Measurements from ENCODE around the gene TRNAU1AP.

The TRNAU1AP gene

GRCh38 chr1:28551381-28551780, 1.5 kb upstream of the TRNAU1AP start:
- Histone ChIP-seq H3K9me3 (ENCODE audit: control insufficient read depth, insufficient read depth, low read length) (no peaks in the 10 kb centered on the region), H3K4me3 (ENCODE audit: low read length) (peak overlapping the region; percentile 87; the same call in 1 of the 2 replicates), H3K4me2 (ENCODE audit: low read length) (peak overlapping the region; percentile 63), H3K36me3 (ENCODE audit: control insufficient read depth, low read length) (peaks cover 24% of the 10 kb centered on the region), H3K27ac (ENCODE audit: low read depth, low read length) (peak overlapping the region; percentile 86; the same call in 1 of the 2 replicates), H3K79me2 (ENCODE audit: control insufficient read depth, low read length) (peaks cover 27% of the 10 kb centered on the region), H3K4me1 (ENCODE audit: control insufficient read depth, low read length) (peaks cover 29% of the 10 kb centered on the region), H3F3A (ENCODE audit: control insufficient read depth, insufficient read depth) (0 out of 2 replicates have a peak, but pooled peaks cover 5% of the 10 kb centered on the region), H3K27me3 (ENCODE audit: control insufficient read depth, low read length) (no peaks in the 10 kb centered on the region), H3K9me2 (replicated peaks; ENCODE audit: control insufficient read depth, low read length) (no peaks in the 10 kb centered on the region), H4K20me1 (ENCODE audit: control insufficient read depth, insufficient read depth, low read depth, low read length) (no peaks in the 10 kb centered on the region)
- TF ChIP-seq, protein P1, sequence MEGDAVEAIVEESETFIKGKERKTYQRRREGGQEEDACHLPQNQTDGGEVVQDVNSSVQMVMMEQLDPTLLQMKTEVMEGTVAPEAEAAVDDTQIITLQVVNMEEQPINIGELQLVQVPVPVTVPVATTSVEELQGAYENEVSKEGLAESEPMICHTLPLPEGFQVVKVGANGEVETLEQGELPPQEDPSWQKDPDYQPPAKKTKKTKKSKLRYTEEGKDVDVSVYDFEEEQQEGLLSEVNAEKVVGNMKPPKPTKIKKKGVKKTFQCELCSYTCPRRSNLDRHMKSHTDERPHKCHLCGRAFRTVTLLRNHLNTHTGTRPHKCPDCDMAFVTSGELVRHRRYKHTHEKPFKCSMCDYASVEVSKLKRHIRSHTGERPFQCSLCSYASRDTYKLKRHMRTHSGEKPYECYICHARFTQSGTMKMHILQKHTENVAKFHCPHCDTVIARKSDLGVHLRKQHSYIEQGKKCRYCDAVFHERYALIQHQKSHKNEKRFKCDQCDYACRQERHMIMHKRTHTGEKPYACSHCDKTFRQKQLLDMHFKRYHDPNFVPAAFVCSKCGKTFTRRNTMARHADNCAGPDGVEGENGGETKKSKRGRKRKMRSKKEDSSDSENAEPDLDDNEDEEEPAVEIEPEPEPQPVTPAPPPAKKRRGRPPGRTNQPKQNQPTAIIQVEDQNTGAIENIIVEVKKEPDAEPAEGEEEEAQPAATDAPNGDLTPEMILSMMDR (IDR thresholded peaks at IDR 0.05; ENCODE audit: low read depth, low read length, poor library complexity, severe bottlenecking) = no peak
- TF ChIP-seq EZH2phosphoT487 (IDR thresholded peaks at IDR 0.05; ENCODE audit: borderline replicate concordance, low read length) = no peak

- TF ChIP-seq EZH2phosphoT487 (IDR thresholded peaks at IDR 0.05; ENCODE audit: borderline replicate concordance, low read length) = no peak
- TF ChIP-seq, protein P1 (IDR thresholded peaks at IDR 0.05; ENCODE audit: low read depth, low read length, poor library complexity, severe bottlenecking) = no peak
- Histone ChIP-seq H4K20me1 (ENCODE audit: control insufficient read depth, insufficient read depth, low read depth, low read length) (no peaks in the 10 kb centered on the region), H3F3A (ENCODE audit: control insufficient read depth, insufficient read depth) (no peaks in the 10 kb centered on the region), H3K4me1 (ENCODE audit: control insufficient read depth, low read length) (no peaks in the 10 kb centered on the region), H3K4me3 (ENCODE audit: low read length) (no peak overlapping the region), H3K9me3 (ENCODE audit: control insufficient read depth, insufficient read depth, low read length) (no peaks in the 10 kb centered on the region), H3K27me3 (ENCODE audit: control insufficient read depth, low read length) (no peaks in the 10 kb centered on the region), H3K4me2 (ENCODE audit: low read length) (no peak overlapping the region), H3K79me2 (ENCODE audit: control insufficient read depth, low read length) (no peaks in the 10 kb centered on the region), H3K27ac (ENCODE audit: low read depth, low read length) (no peak overlapping the region), H3K9me2 (replicated peaks; ENCODE audit: control insufficient read depth, low read length) (no peaks in the 10 kb centered on the region), H3K36me3 (ENCODE audit: control insufficient read depth, low read length) (peaks cover 69% of the 10 kb centered on the region)
Measured at GRCh38 chr1:28560886-28561285, 8.0 kb downstream of the TRNAU1AP start.

DNA sequence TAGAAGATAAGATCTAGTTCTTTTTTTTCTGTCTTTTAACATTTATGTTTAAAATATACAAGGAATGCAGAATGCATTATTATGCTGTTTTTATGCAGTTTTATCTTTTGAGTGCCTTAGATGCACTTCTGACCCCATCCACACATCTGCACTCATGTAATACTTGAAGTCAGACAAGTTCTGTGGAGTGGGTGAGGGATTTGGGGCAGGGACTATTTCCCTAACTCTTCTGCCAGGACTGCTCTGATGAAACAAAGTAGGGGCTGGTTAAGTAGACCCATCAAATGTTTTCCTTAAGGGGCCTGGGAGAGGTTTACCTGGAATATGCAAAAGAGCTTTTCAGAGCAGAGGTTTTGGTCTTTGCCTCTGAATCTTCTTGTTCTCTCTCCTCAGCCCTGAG, 11.4 kb downstream of the TRNAU1AP start:
- Histone ChIP-seq H3K4me1 (ENCODE audit: control insufficient read depth, low read length) (no peaks in the 10 kb centered on the region), H3K9me3 (ENCODE audit: control insufficient read depth, insufficient read depth, low read length) (no peaks in the 10 kb centered on the region), H4K20me1 (ENCODE audit: control insufficient read depth, insufficient read depth, low read depth, low read length) (no peaks in the 10 kb centered on the region), H3K9me2 (replicated peaks; ENCODE audit: control insufficient read depth, low read length) (no peaks in the 10 kb centered on the region), H3K27me3 (ENCODE audit: control insufficient read depth, low read length) (no peaks in the 10 kb centered on the region), H3K79me2 (ENCODE audit: control insufficient read depth, low read length) (no peaks in the 10 kb centered on the region), H3K4me3 (ENCODE audit: low read length) (no peak overlapping the region), H3K27ac (ENCODE audit: low read depth, low read length) (no peak overlapping the region), H3K36me3 (ENCODE audit: control insufficient read depth, low read length) (peaks cover 77% of the 10 kb centered on the region), H3K4me2 (ENCODE audit: low read length) (no peak overlapping the region), H3F3A (ENCODE audit: control insufficient read depth, insufficient read depth) (no peaks in the 10 kb centered on the region)
- TF ChIP-seq, protein P1 (IDR thresholded peaks at IDR 0.05; ENCODE audit: low read depth, low read length, poor library complexity, severe bottlenecking) = no peak
- no peak for TF ChIP-seq EZH2phosphoT487 (IDR thresholded peaks at IDR 0.05; ENCODE audit: borderline replicate concordance, low read length)

Measured in DOHH2 (cell line).